Measurements from ENCODE around the gene TMSB15B.

DNA sequence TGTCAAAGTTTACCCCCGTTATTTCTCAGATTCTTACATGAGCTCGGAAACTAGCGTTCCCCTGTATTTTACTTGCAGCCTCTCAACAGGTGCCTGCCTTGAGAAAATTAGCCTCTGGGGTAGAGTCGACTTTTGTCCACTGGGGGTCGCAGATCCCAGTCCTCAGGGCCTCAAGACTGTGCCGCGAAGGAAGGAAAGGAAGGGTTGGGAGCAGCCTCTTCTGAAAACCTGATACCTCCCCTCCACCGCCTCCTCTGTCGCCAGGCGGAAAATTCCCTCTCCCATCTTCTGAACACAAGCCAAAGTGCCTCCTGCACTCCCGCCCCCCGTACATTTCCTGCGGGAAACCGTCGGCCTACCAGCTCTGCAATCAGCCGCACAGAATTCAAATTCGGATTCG lies 44.4 kb upstream of the TMSB15B start:
- TF ChIP-seq, protein P1, sequence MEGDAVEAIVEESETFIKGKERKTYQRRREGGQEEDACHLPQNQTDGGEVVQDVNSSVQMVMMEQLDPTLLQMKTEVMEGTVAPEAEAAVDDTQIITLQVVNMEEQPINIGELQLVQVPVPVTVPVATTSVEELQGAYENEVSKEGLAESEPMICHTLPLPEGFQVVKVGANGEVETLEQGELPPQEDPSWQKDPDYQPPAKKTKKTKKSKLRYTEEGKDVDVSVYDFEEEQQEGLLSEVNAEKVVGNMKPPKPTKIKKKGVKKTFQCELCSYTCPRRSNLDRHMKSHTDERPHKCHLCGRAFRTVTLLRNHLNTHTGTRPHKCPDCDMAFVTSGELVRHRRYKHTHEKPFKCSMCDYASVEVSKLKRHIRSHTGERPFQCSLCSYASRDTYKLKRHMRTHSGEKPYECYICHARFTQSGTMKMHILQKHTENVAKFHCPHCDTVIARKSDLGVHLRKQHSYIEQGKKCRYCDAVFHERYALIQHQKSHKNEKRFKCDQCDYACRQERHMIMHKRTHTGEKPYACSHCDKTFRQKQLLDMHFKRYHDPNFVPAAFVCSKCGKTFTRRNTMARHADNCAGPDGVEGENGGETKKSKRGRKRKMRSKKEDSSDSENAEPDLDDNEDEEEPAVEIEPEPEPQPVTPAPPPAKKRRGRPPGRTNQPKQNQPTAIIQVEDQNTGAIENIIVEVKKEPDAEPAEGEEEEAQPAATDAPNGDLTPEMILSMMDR (IDR thresholded peaks at IDR 0.05), result peak; percentile 84
- no peak for TF ChIP-seq POLR2AphosphoS5 (IDR thresholded peaks at IDR 0.05; ENCODE audit: low read depth, low read length)
- TF ChIP-seq, protein P2, sequence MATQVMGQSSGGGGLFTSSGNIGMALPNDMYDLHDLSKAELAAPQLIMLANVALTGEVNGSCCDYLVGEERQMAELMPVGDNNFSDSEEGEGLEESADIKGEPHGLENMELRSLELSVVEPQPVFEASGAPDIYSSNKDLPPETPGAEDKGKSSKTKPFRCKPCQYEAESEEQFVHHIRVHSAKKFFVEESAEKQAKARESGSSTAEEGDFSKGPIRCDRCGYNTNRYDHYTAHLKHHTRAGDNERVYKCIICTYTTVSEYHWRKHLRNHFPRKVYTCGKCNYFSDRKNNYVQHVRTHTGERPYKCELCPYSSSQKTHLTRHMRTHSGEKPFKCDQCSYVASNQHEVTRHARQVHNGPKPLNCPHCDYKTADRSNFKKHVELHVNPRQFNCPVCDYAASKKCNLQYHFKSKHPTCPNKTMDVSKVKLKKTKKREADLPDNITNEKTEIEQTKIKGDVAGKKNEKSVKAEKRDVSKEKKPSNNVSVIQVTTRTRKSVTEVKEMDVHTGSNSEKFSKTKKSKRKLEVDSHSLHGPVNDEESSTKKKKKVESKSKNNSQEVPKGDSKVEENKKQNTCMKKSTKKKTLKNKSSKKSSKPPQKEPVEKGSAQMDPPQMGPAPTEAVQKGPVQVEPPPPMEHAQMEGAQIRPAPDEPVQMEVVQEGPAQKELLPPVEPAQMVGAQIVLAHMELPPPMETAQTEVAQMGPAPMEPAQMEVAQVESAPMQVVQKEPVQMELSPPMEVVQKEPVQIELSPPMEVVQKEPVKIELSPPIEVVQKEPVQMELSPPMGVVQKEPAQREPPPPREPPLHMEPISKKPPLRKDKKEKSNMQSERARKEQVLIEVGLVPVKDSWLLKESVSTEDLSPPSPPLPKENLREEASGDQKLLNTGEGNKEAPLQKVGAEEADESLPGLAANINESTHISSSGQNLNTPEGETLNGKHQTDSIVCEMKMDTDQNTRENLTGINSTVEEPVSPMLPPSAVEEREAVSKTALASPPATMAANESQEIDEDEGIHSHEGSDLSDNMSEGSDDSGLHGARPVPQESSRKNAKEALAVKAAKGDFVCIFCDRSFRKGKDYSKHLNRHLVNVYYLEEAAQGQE (IDR thresholded peaks at IDR 0.05; ENCODE audit: insufficient read depth in 1 of 2, low read depth in 2 of 2, low read length in 1 of 2), result no peak

Data from Panc1 (cell line).